Stimulated activated CD8-positive, alpha-beta memory T cell treated with anti-CD3 and anti-CD28 coated beads, Interleukin-4, amount 100 ng/mL, for 4 hours (primary cell): ENCODE measurements around the gene TLL2.
A peak's percentile ranks its signal among the peaks of the same experiment; 100 is the strongest.

Experiments used
- DNase-seq, 2 donors: peaks; one replicate each; pipeline ENCODE4 v3.0.0-alpha.2; 2020; ENCODE audit warnings: low read depth in 2 of 2, low spot score in 1 of 2

TLL2 gene

GRCh38 chr10:96401036-96401435 lies 112.7 kb downstream of the TLL2 start:
- DNase-seq: no peak

- no peak for DNase-seq
These were observed 113.3 kb downstream of the TLL2 start for GRCh38 chr10:96400465-96400864.

DNA sequence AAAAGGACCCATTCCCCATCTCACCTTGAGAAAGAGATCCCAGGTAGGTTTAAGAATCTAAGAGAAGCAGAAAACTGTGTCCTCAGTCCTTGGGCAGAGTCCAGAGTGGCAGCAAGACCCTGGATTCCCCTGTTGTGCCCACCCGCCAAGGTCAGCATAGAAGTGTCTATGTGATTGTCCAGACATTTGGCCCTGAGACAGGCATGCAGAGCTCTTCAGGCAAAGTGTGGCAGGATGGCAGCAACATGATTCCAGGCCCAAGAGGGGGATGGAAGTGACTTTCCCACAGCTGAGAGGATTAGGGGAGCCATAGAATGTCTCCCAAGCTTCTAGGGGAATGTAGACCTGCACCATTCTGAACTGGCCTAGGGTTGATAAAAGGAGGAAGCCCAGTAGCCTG lies 115.8 kb downstream of the TLL2 start:
- DNase-seq: no peak

GRCh38 chr10:96395931-96396877 lies 117.5 kb downstream of the TLL2 start:
- DNase-seq: peak; percentile 5 to 17

GRCh38 chr10:96390460-96390864 lies 123.3 kb downstream of the TLL2 start:
- no peak for DNase-seq

DNA sequence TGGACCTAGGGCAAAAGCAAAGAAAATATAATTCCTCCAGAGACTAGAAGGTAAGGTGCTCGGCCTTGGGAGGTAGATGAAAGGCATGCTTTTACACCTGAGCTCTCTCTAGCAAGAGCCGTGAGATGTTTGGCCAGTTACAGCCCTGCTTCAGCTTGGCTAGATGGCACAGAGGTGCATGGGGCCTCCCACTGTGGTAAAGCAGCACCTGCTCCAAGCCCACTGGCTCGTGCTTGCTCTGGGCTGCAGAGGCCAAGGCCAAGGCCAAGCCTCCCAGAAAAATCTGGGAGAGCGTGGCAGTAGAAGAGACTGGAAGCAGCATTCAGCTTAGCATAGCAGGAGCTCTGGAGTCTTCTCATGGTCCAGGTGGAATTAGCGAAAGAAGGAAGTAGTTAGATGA lies 123.9 kb downstream of the TLL2 start:
- DNase-seq: no peak

- DNase-seq: no peak
These were observed 126.1 kb downstream of the TLL2 start for GRCh38 chr10:96387601-96388000.

GRCh38 chr10:96387161-96387560 lies 126.6 kb downstream of the TLL2 start:
- DNase-seq: no peak

DNA sequence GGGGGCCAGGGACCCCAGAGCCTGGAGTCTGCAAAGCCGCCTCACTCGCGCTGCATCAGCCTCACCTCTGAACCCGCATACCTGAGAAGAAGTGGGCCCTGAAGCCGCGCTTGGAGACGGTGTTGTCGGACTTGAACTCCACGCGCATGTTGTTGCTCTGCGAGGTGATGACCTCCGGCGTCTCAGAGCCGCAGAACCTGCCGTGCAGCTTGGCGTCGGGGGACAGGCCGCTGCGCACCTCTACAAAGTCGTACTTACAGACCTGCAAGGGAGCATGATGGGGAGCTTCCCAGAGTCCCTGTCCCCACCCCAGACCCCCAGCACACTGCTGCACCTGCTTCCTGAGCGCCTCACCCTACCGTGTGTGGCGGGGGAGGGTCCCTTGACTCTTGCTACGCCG lies 129.2 kb downstream of the TLL2 start:
- no peak for DNase-seq

GRCh38 chr10:96380821-96381220 lies 132.9 kb downstream of the TLL2 start:
- DNase-seq: no peak

DNA sequence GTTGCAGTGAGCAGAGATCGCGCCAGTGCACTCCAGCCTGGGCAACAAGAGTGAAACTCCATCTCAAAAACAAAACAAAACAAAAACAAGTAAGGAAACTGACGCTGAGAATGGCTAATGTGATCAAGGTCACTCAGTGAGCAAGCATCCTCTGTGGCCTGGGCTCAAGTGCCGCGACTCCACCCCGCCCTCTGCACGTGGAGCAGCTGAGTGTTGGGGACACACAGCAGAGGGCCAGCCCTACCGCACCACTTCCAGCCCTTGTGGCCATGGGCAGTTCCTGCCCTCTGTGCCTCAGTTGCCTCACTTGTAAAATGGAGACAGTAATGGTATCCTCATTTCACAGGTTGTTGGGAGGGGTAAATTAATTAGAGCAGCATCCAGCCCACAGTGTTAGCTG lies 134.0 kb downstream of the TLL2 start:
- DNase-seq: no peak

- DNase-seq: no peak
These were observed 135.0 kb downstream of the TLL2 start for GRCh38 chr10:96378741-96379140.

- DNase-seq: no peak
These were observed 135.9 kb downstream of the TLL2 start for GRCh38 chr10:96377816-96378294.

- no peak for DNase-seq
These were observed 137.2 kb downstream of the TLL2 start for GRCh38 chr10:96376483-96376882.

DNA sequence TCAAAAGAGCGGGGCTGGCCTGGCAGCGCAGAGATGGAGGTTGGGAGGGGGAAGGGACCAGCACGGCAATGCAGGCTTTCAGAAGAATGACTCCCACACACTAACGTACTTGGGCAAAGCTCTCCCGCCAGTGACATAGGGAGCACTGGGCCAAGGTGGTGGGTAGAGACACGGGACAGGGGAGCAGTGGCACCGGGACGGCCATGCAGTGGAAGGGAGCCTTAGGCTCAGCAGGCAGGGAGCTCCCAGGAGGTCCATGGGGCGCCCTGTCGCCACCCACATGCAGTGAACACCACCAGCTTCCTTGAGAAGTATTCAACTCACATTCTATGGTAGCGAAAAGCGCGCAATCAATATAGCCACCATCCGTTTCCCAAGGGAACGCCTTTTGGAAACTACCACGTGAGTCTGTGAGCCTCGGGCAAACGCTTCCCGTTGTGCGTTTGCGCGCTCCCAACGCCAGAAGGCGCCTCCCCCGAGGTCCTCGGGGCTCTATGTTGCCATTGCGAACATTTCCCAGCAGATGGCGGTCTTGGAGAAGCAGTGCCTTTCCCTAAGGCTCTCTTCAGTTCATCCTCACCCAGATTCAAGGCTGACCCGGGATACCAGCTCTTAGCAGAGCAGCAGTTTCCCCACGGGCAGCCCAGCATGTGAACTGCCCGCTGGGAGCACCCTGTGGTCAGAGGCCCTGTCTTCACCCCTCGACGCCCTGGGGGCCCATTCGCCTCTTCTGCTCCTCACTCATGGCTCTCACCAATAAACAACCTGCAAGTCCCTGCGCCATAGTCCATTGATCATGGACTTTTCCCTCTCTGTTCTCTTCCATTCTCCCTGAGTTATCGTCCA lies 138.5 kb downstream of the TLL2 start:
- DNase-seq: peak; percentile 31 to 32

- DNase-seq: no peak
These were observed 139.1 kb downstream of the TLL2 start for GRCh38 chr10:96374639-96374984.

- no peak for DNase-seq
These were observed 139.7 kb downstream of the TLL2 start for GRCh38 chr10:96374004-96374403.

DNA sequence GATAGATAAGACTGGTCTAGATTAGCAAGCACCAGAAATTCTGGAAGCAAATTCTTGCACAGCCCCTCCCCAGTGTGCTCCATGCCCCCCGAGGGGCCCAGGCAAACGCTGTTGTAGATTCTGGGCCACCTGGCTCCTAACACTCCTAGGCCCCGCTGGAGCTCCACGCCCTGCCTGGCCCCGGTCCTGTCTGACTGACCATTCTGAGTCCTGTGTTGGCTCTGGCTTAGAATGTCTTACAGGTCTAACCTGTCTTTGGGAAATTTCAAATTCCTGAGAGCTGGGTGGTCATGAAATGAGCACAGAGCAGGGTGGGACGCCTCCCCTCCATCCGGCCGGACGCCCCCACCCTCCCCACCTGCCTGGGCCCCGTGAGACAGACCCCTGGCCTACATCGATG lies 142.4 kb downstream of the TLL2 start:
- DNase-seq: no peak

GRCh38 chr10:96370584-96371157 lies 143.1 kb downstream of the TLL2 start:
- DNase-seq: peak; percentile 8 to 20

DNA sequence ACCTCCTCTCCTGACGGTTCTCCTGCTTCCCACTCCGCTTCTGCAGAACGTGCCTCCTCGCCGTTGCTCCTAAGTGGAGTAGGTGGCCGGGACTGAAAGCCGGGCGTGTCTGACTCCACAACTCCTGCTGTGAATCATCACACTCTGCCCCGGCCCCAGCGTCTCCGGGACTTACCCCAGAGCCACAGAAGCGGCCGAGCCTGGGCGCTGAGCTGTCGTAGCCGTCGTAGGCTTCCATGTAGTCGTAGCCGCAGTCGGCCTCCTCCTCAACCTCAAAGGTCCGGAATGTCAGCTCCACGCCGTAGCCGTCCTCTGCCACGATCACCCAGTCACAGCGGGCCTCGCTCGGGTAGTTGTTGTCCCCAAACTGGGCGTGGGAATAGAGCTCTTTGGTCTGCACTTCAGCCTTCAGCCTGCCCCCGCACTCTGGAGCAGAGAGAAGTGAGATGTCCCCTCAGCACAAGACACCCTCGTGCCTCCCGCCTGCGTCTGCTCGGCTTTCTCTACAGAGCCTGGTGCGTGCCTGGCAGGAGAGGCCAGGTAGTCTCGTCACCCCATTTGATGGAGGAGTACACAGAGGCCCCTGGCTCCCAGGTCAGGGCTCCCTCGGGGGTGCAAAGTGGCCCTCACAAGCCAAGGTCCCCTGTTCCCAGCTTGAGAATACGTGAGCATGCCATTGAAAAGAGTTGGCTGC lies 143.7 kb downstream of the TLL2 start:
- no peak for DNase-seq

DNA sequence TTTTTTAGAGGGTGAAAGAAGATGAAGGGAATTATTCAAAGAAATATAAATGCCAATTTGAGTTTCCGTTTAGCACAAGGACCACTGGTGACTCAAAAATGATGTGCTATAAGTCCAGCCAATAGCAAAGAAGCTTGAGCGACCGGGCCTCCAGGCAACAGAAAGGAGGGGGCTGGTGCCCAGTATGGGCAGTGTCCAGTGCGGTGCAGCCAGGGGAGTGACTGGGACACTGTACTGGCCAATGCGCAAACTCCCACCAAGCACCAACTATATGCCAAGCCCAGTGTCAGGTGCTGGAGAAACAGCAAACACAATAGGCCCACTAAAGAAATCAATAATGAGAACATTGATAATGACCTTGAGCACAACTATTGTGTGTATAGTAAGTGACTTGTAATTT lies 144.8 kb downstream of the TLL2 start:
- no peak for DNase-seq
